HL-60 (cell line): ENCODE measurements around the gene NCKAP5L.

Experiments used
- DNase-seq, 2 experiments: peaks; one replicate each; pipeline ENCODE4 v3.0.0-alpha.2; 2010 to 2020; ENCODE audit warnings: low read depth in 1 of 2, low spot score in 1 of 2
- H3K27ac ChIP-seq: fragments of 250-450 bp; sonication (Bioruptor Pico); replicated peaks from 2 replicates; pipeline ENCODE4 v1.5.1; 2020; ENCODE audit warnings: mild to moderate bottlenecking, moderate library complexity
- H3K27me3 ChIP-seq: fragments of 250-450 bp; sonication (Bioruptor Pico); 2 replicates; pipeline ENCODE4 v1.5.1; 2021; ENCODE audit warnings: mild to moderate bottlenecking, moderate library complexity; ENCODE audit not compliant: insufficient read depth, poor library complexity, severe bottlenecking
- H3K4me3 ChIP-seq: replicated peaks from 2 replicates; pipeline ENCODE4 v1.5.1; 2011; ENCODE audit warnings: mild to moderate bottlenecking, control low read depth, low read length; ENCODE audit not compliant: insufficient read depth
- GABPA ChIP-seq: IDR thresholded peaks from 2 replicates; pipeline ENCODE4 v1.6.1; 2012; ENCODE audit warnings: low read depth
- POLR2AphosphoS5 ChIP-seq: IDR thresholded peaks from 2 replicates; pipeline ENCODE4 v1.6.1; 2012; ENCODE audit warnings: low read depth
- REST ChIP-seq: IDR thresholded peaks from 2 replicates; pipeline ENCODE4 v1.6.1; 2012; ENCODE audit warnings: low read depth; ENCODE audit not compliant: insufficient replicate concordance
- SPI1 ChIP-seq: IDR thresholded peaks from 2 replicates; pipeline ENCODE4 v1.6.1; 2012; ENCODE audit warnings: low read depth, mild to moderate bottlenecking, borderline replicate concordance
- TF ChIP-seq, protein P1 (sequence below): IDR thresholded peaks from one replicate; pipeline ENCODE4 v1.5.1; 2011; ENCODE audit warnings: low read length, control low read depth, inconsistent platforms; ENCODE audit not compliant: insufficient read depth

NCKAP5L gene

GRCh38 chr12:49794811-49795653 is 33.2 kb downstream of the NCKAP5L start:
- no peaks in the 10 kb centered on the region for H3K27me3 ChIP-seq
- no peak for DNase-seq
- TF ChIP-seq GABPA: no peak
- no peak for TF ChIP-seq POLR2AphosphoS5
- TF ChIP-seq SPI1: no peak
- TF ChIP-seq REST: no peak
- TF ChIP-seq, protein P1, sequence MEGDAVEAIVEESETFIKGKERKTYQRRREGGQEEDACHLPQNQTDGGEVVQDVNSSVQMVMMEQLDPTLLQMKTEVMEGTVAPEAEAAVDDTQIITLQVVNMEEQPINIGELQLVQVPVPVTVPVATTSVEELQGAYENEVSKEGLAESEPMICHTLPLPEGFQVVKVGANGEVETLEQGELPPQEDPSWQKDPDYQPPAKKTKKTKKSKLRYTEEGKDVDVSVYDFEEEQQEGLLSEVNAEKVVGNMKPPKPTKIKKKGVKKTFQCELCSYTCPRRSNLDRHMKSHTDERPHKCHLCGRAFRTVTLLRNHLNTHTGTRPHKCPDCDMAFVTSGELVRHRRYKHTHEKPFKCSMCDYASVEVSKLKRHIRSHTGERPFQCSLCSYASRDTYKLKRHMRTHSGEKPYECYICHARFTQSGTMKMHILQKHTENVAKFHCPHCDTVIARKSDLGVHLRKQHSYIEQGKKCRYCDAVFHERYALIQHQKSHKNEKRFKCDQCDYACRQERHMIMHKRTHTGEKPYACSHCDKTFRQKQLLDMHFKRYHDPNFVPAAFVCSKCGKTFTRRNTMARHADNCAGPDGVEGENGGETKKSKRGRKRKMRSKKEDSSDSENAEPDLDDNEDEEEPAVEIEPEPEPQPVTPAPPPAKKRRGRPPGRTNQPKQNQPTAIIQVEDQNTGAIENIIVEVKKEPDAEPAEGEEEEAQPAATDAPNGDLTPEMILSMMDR: no peak
- no peak overlapping the region for H3K4me3 ChIP-seq
- H3K27ac ChIP-seq: no peak overlapping the region

DNA sequence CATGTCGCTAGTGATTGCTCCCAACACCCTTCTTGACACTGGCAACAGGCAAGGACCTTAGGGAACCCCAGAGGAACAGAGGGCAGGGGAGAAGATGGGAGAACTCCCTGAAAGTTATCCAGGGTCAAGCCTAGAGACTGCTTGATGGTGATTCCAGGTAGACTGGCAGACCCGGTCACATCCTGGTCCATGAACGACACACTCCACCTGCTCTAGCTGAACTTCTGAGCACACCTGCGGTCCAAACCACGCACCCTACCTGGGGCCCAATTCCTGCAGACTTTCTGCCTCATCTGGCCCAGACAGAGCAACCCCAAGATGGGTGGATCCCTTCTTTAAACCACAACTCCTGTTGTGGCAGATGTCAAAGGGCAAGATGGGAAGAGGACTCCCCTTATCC is 34.2 kb downstream of the NCKAP5L start:
- no peak overlapping the region for H3K4me3 ChIP-seq
- no peak for DNase-seq
- no peaks in the 10 kb centered on the region for H3K27me3 ChIP-seq
- TF ChIP-seq SPI1 (no peak), GABPA (no peak), REST (no peak), POLR2AphosphoS5 (no peak)
- TF ChIP-seq, protein P1: no peak
- H3K27ac ChIP-seq: no peak overlapping the region

DNA sequence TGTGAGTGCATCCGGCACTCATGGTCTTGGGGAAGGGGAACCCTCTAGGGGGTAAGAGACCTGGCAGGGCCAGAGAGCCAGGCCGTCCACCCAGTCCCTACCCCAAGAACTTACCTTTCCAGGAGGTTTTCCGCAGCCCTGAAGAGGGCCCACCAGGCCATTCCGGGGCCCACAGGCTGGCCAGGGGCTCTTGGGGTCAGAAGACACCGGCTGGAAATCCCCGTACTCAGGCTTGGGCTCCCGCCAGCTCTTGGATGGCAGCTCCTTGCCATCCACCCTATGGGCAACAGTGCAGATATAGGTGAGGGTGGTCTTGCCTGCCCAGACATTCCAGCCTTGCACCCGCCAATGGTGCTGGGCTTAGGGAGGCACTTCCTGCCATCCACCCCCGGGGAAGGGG is 34.6 kb downstream of the NCKAP5L start:
- no peaks in the 10 kb centered on the region for H3K27me3 ChIP-seq
- no peak for TF ChIP-seq GABPA
- TF ChIP-seq, protein P1: no peak
- no peak for TF ChIP-seq POLR2AphosphoS5
- no peak for TF ChIP-seq SPI1
- TF ChIP-seq REST: no peak
- H3K27ac ChIP-seq: no peak overlapping the region
- no peak overlapping the region for H3K4me3 ChIP-seq
- DNase-seq: no peak
